A549 (cell line): Measurements from ENCODE around the gene KCNJ10. TPM values are rescaled to one million over a fixed set of nuclear protein-coding genes. Genes with fewer than 3 reads are reported as not detected.

Source experiments
- ATAC-seq, 2 experiments: fragments of 200-7000 bp in 1 of 2; fragments of >200 bp in 1 of 2; cut with Nextera tagmentation in 1 of 2; cut with Tn5 transposase in 1 of 2; 3 replicates each; pipeline versions ENCODE4 v1.8.0 to v1.9.1; 2018 to 2020; ENCODE audit warnings: mild to moderate bottlenecking in 1 of 2, moderate library complexity in 1 of 2
- CTCF ChIA-PET: fragments of 300-600 bp; sonication (Branson Sonifier 250); formaldehyde crosslinking; extraction: SDS; loops from one replicate; lab custom pipeline; 2021; ENCODE audit warnings: antibody characterized with exemption, inconsistent platforms; lab: Yijun Ruan, JAX
- POLR2A ChIA-PET: fragments of 350-600 bp; formaldehyde crosslinking; extraction: SDS; loops from one replicate; lab custom pipeline; 2021; ENCODE audit warnings: antibody characterized with exemption, inconsistent platforms; lab: Yijun Ruan, JAX
- DNase-seq, 2 experiments: peaks; one replicate each; pipeline versions ENCODE4 v3.0.0 to v3.0.0-alpha.2; 2011 to 2016; ENCODE audit warnings: low read depth in 1 of 2, low spot score in 1 of 2
- FAIRE-seq: peaks from 2 replicates; lab custom pipeline; 2011; peaks lifted over from hg19 to GRCh38; lab: Jason Lieb, UNC
- H3K27ac ChIP-seq, 2 experiments: fragments of >200 bp; sonication (Bioruptor Twin); formaldehyde crosslinking; 3 replicates each; pipeline ENCODE4 v1.5.1; 2016 to 2017
- H3K4me1 ChIP-seq: fragments of >200 bp; sonication (Bioruptor Twin); formaldehyde crosslinking; 3 replicates; pipeline ENCODE4 v1.6.1; 2016
- H3K4me2 ChIP-seq: fragments of >200 bp; sonication (Bioruptor Twin); formaldehyde crosslinking; 3 replicates; pipeline ENCODE4 v1.6.1; 2016
- H3K4me3 ChIP-seq: fragments of >200 bp; sonication (Bioruptor Twin); formaldehyde crosslinking; 3 replicates; pipeline ENCODE4 v1.5.1; 2016
- H3K9me3 ChIP-seq: fragments of >200 bp; sonication (Bioruptor Twin); formaldehyde crosslinking; 3 replicates; pipeline ENCODE4 v1.6.1; 2016
- ATOH8 ChIP-seq: fragments of 250-450 bp; sonication (Bioruptor Pico); IDR thresholded peaks from 2 replicates; pipeline ENCODE4 v1.5.0; 2020; ENCODE audit warnings: low read depth, mild to moderate bottlenecking, moderate library complexity
- BHLHE40 ChIP-seq: IDR thresholded peaks from 2 replicates; pipeline ENCODE4 v1.6.1; 2012; ENCODE audit warnings: low read depth, low read length, inconsistent platforms
- EHF ChIP-seq: fragments of 250-450 bp; sonication (Bioruptor Pico); IDR thresholded peaks from 2 replicates; pipeline ENCODE4 v1.5.0; 2020; ENCODE audit warnings: mild to moderate bottlenecking
- EHMT2 ChIP-seq: fragments of 200-600 bp; sonication (generic); IDR thresholded peaks from 2 replicates; pipeline ENCODE4 v1.6.1; 2016; ENCODE audit warnings: antibody characterized with exemption, low read depth, mild to moderate bottlenecking, moderate library complexity
- HDAC2 ChIP-seq: fragments of 200-600 bp; sonication (generic); IDR thresholded peaks from 2 replicates; pipeline ENCODE4 v1.6.1; 2016
- HEYL ChIP-seq: fragments of 250-450 bp; sonication (Bioruptor Pico); IDR thresholded peaks from 2 replicates; pipeline ENCODE4 v1.8.0; 2021; ENCODE audit warnings: mild to moderate bottlenecking, moderate library complexity
- HMGXB4 ChIP-seq: fragments of 250-450 bp; sonication (Bioruptor Pico); IDR thresholded peaks from 2 replicates; pipeline ENCODE4 v1.5.0; 2021; ENCODE audit warnings: mild to moderate bottlenecking, moderate library complexity, borderline replicate concordance
- JUN ChIP-seq, 2 experiments: fragments of >200 bp; sonication (Bioruptor Twin); formaldehyde crosslinking; IDR thresholded peaks; 2 replicates in 1 of 2; 3 replicates in 1 of 2; pipeline ENCODE4 v1.6.1; 2016 to 2017
- KDM5A ChIP-seq: fragments of 200-600 bp; sonication (generic); IDR thresholded peaks from 2 replicates; pipeline ENCODE4 v1.6.1; 2016; ENCODE audit warnings: antibody characterized with exemption, mild to moderate bottlenecking
- MAFK ChIP-seq: fragments of 450-650 bp; IDR thresholded peaks from 2 replicates; pipeline ENCODE4 v1.6.1; 2014; ENCODE audit not compliant: partially characterized antibody
- MAX ChIP-seq: IDR thresholded peaks from 2 replicates; pipeline ENCODE4 v1.6.1; 2012
- MYC ChIP-seq: IDR thresholded peaks from 2 replicates; pipeline ENCODE4 v1.6.1; 2012; ENCODE audit warnings: mild to moderate bottlenecking, inconsistent platforms, low read length, improper control_type of control experiment, borderline replicate concordance
- NFE2L2 ChIP-seq: fragments of 150-350 bp; conservative IDR thresholded peaks from 2 replicates; pipeline ENCODE4 v1.6.1; 2014; ENCODE audit warnings: low read length
- NR3C1 ChIP-seq: fragments of >200 bp; sonication (Bioruptor Twin); formaldehyde crosslinking; IDR thresholded peaks from 3 replicates; pipeline ENCODE4 v1.6.1; 2017
- POLR2AphosphoS2 ChIP-seq: conservative IDR thresholded peaks from 2 replicates; pipeline ENCODE4 v1.6.1; 2012; ENCODE audit warnings: low read length, improper control_type of control experiment, inconsistent platforms
- RARB ChIP-seq: fragments of 250-450 bp; sonication (Bioruptor Pico); IDR thresholded peaks from 2 replicates; pipeline ENCODE4 v1.8.0; 2021; ENCODE audit warnings: mild to moderate bottlenecking, moderate library complexity
- RCOR1 ChIP-seq: fragments of 150-350 bp; IDR thresholded peaks from 2 replicates; pipeline ENCODE4 v1.6.1; 2014; ENCODE audit warnings: antibody characterized with exemption, low read length, low read depth
- RNF2 ChIP-seq: fragments of 200-600 bp; sonication (generic); IDR thresholded peaks from 2 replicates; pipeline ENCODE4 v1.6.1; 2016; ENCODE audit warnings: low read depth, mild to moderate bottlenecking, antibody characterized with exemption, moderate library complexity, borderline replicate concordance
- SMC3 ChIP-seq: fragments of >200 bp; sonication (Bioruptor Twin); formaldehyde crosslinking; IDR thresholded peaks from 3 replicates; pipeline ENCODE4 v1.6.1; 2018; ENCODE audit warnings: inconsistent platforms
- USF2 ChIP-seq: fragments of 450-650 bp; IDR thresholded peaks from 2 replicates; pipeline ENCODE4 v1.6.1; 2014; ENCODE audit warnings: antibody characterized with exemption
- ZNF302 ChIP-seq: fragments of 250-450 bp; sonication (Bioruptor Pico); IDR thresholded peaks from 2 replicates; pipeline ENCODE4 v1.9.0; 2021; ENCODE audit warnings: inconsistent platforms, mild to moderate bottlenecking, moderate library complexity
- ZSCAN20 ChIP-seq: fragments of 250-450 bp; sonication (Bioruptor Pico); IDR thresholded peaks from 2 replicates; pipeline ENCODE4 v1.8.0; 2022; ENCODE audit warnings: mild to moderate bottlenecking, moderate library complexity
- WGBS: methylation state at CpG from one replicate; pipeline ENCODE4 v1.1.6; 2017; ENCODE audit errors: missing lambda C conversion rate; 5-methylcytosine and 5-hydroxymethylcytosine counted together
- polyA plus RNA-seq, 4 experiments: library from polyadenylated mRNA; depleted of rRNA in 3 of 4; stranded (reverse); fragments of >200 nt; fragmentation: RNase III in 1 of 4; extraction: RNeasy Plus Mini Kit Qiagen cat#74134 plus additional on column Dnase treatment in 1 of 4; gene quantifications; 2 replicates in 3 of 4; 3 replicates in 1 of 4; pipeline ENCODE4 v1.2.3, GENCODE V29; 2011 to 2017

The KCNJ10 gene
- polyA plus RNA-seq, 2 of the 4 experiments (the other 2 are of a cell fraction): 0.05 TPM; not detected in 1

- FAIRE-seq: no peak
- CTCF ChIA-PET: interaction anchor here (0.7 to 2.9 kb wide), 5 partner anchors 9 to 256 kb away, joined by 3 to 14 read pairs (median 4); no protein-coding TSS in a partner anchor
- Histone ChIP-seq H3K4me3 (no peak overlapping the region), H3K4me2 (no peak overlapping the region), H3K4me1 (no peaks in the 10 kb centered on the region), H3K9me3 (no peaks in the 10 kb centered on the region), H3K27ac (no peak overlapping the region)
- WGBS: 28% methylated on average over 3 of the region's 3 CpGs
- no peak for ATAC-seq
- POLR2A ChIA-PET: no interaction called here
- no peak for DNase-seq
- TF ChIP-seq EHMT2: no peak
- no peak for TF ChIP-seq JUN (IDR thresholded peaks at IDR 0.05)
- no peak for TF ChIP-seq RARB (CRISPR knock-in tag)
- no peak for TF ChIP-seq HMGXB4 (CRISPR knock-in tag)
- TF ChIP-seq SMC3: no peak
- TF ChIP-seq RNF2: no peak
- TF ChIP-seq USF2: no peak
Measured at GRCh38 chr1:159979257-159979656, 90.7 kb downstream of the KCNJ10 start.

- TF ChIP-seq ATOH8: no peak
- TF ChIP-seq EHMT2: no peak
- no peak for TF ChIP-seq RNF2
- TF ChIP-seq MAX: no peak
- no peak for TF ChIP-seq POLR2AphosphoS2
- no peak for TF ChIP-seq ZNF302 (CRISPR knock-in tag)
- no peak for TF ChIP-seq MYC
- no peak for TF ChIP-seq HEYL (CRISPR knock-in tag)
- TF ChIP-seq RCOR1: no peak
- no peak for TF ChIP-seq MAFK
- TF ChIP-seq JUN (IDR thresholded peaks at IDR 0.05): no peak
- no peak for TF ChIP-seq NFE2L2
- no peak for TF ChIP-seq SMC3
- TF ChIP-seq HMGXB4 (CRISPR knock-in tag): no peak
- TF ChIP-seq KDM5A: no peak
- TF ChIP-seq NR3C1: no peak
- TF ChIP-seq HDAC2: no peak
- TF ChIP-seq ZSCAN20 (CRISPR knock-in tag): no peak
- TF ChIP-seq BHLHE40: no peak
- TF ChIP-seq EHF (CRISPR knock-in tag): no peak
- Histone ChIP-seq H3K4me3 (no peak overlapping the region), H3K4me2 (no peak overlapping the region), H3K9me3 (no peaks in the 10 kb centered on the region), H3K4me1 (no peaks in the 10 kb centered on the region), H3K27ac (no peak overlapping the region)
- POLR2A ChIA-PET: no interaction called here
- DNase-seq (no peak), FAIRE-seq (no peak), ATAC-seq (no peak)
- CTCF ChIA-PET: interaction anchor here (2.9 kb wide), 1 partner anchor 29 kb away, joined by 14 read pairs; no protein-coding TSS in a partner anchor
- 4% methylated on average over 2 of the region's 2 CpGs for WGBS
Measured at GRCh38 chr1:159978107-159978398, 91.9 kb downstream of the KCNJ10 start.
